ENCODE results near the gene ITPK1.

Gene ITPK1

DNA sequence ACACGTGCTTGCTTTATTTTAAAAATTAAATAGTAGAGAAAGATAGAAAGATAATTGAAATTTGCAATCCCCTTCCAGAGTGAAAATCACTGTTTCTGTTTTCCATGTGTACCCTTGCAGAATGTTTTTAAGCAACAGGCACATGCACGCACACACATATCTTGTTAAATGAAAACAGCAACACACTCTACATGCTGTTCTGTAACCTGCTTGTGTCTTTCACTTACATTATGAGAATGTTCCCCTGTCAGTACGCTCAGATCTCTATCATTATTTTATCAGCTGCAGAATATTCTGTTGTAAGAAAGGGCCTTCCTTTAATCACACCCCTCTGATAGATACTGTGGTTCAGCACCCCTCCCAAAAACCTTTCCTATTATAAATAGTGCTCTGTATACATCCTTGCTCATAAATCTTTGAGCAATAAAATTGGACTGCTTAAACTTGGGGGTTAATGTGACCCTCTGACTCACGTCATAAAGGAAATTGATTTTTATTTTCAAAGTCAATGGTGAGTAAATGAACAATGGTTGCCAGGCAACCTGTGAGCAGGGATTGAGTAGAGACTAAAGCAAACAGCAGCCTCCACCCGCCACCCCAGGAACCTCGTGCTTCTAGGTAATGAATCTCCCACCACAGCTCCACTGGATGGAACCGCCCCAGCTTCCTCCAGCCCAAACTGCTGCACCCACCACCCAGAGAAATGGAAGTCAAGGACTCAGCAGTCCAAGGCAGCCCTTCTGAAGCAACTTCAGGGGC lies 224.7 kb downstream of the ITPK1 start:
- DNase-seq (ENCODE audit: insufficient read length, low spot score) (no peak), FAIRE-seq (no peak)
- TF ChIP-seq, protein P1, sequence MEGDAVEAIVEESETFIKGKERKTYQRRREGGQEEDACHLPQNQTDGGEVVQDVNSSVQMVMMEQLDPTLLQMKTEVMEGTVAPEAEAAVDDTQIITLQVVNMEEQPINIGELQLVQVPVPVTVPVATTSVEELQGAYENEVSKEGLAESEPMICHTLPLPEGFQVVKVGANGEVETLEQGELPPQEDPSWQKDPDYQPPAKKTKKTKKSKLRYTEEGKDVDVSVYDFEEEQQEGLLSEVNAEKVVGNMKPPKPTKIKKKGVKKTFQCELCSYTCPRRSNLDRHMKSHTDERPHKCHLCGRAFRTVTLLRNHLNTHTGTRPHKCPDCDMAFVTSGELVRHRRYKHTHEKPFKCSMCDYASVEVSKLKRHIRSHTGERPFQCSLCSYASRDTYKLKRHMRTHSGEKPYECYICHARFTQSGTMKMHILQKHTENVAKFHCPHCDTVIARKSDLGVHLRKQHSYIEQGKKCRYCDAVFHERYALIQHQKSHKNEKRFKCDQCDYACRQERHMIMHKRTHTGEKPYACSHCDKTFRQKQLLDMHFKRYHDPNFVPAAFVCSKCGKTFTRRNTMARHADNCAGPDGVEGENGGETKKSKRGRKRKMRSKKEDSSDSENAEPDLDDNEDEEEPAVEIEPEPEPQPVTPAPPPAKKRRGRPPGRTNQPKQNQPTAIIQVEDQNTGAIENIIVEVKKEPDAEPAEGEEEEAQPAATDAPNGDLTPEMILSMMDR (IDR thresholded peaks at IDR 0.05; ENCODE audit: insufficient read depth, missing control alignments), result no peak

DNA sequence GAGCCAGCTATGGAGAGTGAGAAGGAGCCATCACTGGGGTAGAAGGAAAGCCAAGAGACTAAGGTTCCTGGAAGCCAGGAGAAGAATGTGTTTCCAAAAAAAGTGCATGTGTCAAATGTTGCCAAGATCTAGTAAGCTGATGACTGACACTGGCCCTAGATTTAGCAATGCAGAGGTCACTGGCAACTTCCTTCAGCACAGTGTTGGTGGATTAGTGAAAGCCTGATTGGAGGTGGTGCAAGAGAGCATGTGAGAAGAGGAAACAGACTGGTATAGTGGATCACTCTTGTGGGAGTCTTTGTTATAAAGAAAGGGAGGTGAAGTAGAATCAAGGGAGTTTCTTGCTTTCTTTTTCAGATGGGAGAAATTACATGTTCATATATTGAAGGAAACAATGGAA lies 226.8 kb downstream of the ITPK1 start:
- DNase-seq (ENCODE audit: insufficient read length, low spot score) (no peak), FAIRE-seq (no peak)
- TF ChIP-seq, protein P1 (IDR thresholded peaks at IDR 0.05; ENCODE audit: insufficient read depth, missing control alignments), result no peak

DNA sequence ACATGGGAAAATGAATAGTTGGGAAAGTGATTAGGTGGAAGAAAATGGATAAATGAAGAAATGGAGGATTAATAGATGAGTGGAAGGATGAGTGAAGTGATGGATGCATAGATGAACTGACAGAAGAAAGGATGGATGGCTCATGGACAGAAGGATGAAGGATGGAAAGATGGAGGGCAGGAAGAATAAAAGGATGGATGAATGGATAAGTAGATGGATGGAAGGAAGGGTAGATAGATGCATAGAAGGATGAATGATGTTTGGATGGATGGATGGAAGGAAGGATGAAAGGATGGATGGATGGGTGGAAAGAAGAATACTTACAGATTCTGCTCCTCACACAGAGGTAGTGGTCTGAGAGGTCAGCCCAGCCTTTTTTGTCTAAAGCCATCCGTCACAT lies 228.6 kb downstream of the ITPK1 start:
- DNase-seq (ENCODE audit: insufficient read length, low spot score) (no peak), FAIRE-seq (no peak)
- TF ChIP-seq, protein P1 (IDR thresholded peaks at IDR 0.05; ENCODE audit: insufficient read depth, missing control alignments), result no peak

All from D721Med (cell line).